BLaER1 (cell line): ENCODE results near the gene BCL11B.

ENCODE experiments used
- H3K27ac ChIP-seq: shearing (Covaris generic); formaldehyde crosslinking; 2 replicates; pipeline ENCODE4 v1.8.1; 2022
- H3K27me3 ChIP-seq: shearing (Covaris generic); formaldehyde crosslinking; 2 replicates; pipeline ENCODE4 v1.8.1; 2022
- H3K36me3 ChIP-seq: shearing (Covaris generic); formaldehyde crosslinking; 2 replicates; pipeline ENCODE4 v1.8.1; 2022
- H3K4me1 ChIP-seq: shearing (Covaris generic); formaldehyde crosslinking; 2 replicates; pipeline ENCODE4 v1.8.1; 2022
- H3K4me2 ChIP-seq: shearing (Covaris generic); formaldehyde crosslinking; 2 replicates; pipeline ENCODE4 v1.8.1; 2022
- H3K4me3 ChIP-seq: shearing (Covaris generic); formaldehyde crosslinking; 2 replicates; pipeline ENCODE4 v1.8.1; 2022
- H3K9ac ChIP-seq: shearing (Covaris generic); formaldehyde crosslinking; 2 replicates; pipeline ENCODE4 v1.8.1; 2022
- H3K9me3 ChIP-seq: shearing (Covaris generic); formaldehyde crosslinking; 2 replicates; pipeline ENCODE4 v1.8.1; 2022
- H4K20me1 ChIP-seq: shearing (Covaris generic); formaldehyde crosslinking; 2 replicates; pipeline ENCODE4 v1.8.1; 2022
- Cebpa-rat ChIP-seq: shearing (Covaris generic); IDR thresholded peaks from 2 replicates; pipeline ENCODE4 v1.8.1; 2022

Gene BCL11B

GRCh38 chr14:99248761-99249171 lies 23.2 kb downstream of the BCL11B start:
- Histone ChIP-seq H4K20me1 (peaks cover 100% of the 10 kb centered on the region), H3K36me3 (peaks cover 20% of the 10 kb centered on the region), H3K4me2 (peak overlapping the region; percentile 75), H3K9me3 (no peaks in the 10 kb centered on the region), H3K4me1 (peaks cover 70% of the 10 kb centered on the region), H3K27me3 (peaks cover 40% of the 10 kb centered on the region), H3K9ac (no peak overlapping the region), H3K27ac (no peak overlapping the region), H3K4me3 (no peak overlapping the region)
- TF ChIP-seq Cebpa-rat, result no peak

DNA sequence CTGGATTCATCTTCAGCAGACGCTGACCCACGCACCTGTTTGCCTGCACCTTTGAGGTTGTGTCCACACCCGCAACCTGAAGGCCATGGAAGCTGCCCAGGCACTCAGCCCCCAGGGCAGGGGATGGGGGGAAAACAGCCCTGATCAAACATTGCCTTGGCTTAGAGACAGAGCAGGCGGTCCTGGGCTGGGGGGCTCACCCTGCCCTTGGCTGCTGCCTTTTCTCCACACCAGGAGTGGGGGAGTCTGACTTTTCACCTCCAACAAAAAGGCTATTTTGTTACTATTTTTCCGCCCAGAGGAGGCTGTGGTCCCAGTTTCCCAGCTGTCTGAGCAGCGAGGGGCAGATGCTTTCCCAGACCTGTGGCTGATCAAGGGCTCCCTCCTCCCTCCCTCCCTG lies 24.2 kb downstream of the BCL11B start:
- Histone ChIP-seq H3K4me3 (peak overlapping the region; percentile 31; the same call in 1 of the 2 replicates), H3K9ac (no peak overlapping the region), H3K27me3 (peaks cover 40% of the 10 kb centered on the region), H4K20me1 (peaks cover 100% of the 10 kb centered on the region), H3K36me3 (peaks cover 10% of the 10 kb centered on the region), H3K27ac (no peak overlapping the region; the same call in 1 of the 2 replicates), H3K4me2 (peak overlapping the region; percentile 75), H3K4me1 (peaks cover 80% of the 10 kb centered on the region), H3K9me3 (no peaks in the 10 kb centered on the region)
- no peak for TF ChIP-seq Cebpa-rat

GRCh38 chr14:99247101-99247729 lies 24.8 kb downstream of the BCL11B start:
- Histone ChIP-seq H3K4me3 (peak overlapping the region; percentile 34), H4K20me1 (peaks cover 100% of the 10 kb centered on the region), H3K9me3 (no peaks in the 10 kb centered on the region), H3K27me3 (peaks cover 40% of the 10 kb centered on the region), H3K27ac (no peak overlapping the region), H3K9ac (peak overlapping the region; percentile 24; the same call in 1 of the 2 replicates), H3K4me1 (peaks cover 85% of the 10 kb centered on the region), H3K4me2 (peak overlapping the region; percentile 75), H3K36me3 (peaks cover 6% of the 10 kb centered on the region)
- TF ChIP-seq Cebpa-rat, result no peak

- TF ChIP-seq Cebpa-rat, result no peak
- peaks cover 91% of the 10 kb centered on the region for H3K4me1 ChIP-seq
- peak overlapping the region; percentile 24; the same call in 1 of the 2 replicates for H3K9ac ChIP-seq
- H3K27me3 ChIP-seq, result peaks cover 40% of the 10 kb centered on the region
- H3K9me3 ChIP-seq, result no peaks in the 10 kb centered on the region
- H3K27ac ChIP-seq, result no peak overlapping the region
- peaks cover 6% of the 10 kb centered on the region for H3K36me3 ChIP-seq
- peak overlapping the region; percentile 34 for H3K4me3 ChIP-seq
- H4K20me1 ChIP-seq, result peaks cover 100% of the 10 kb centered on the region
- H3K4me2 ChIP-seq, result peak overlapping the region; percentile 75
Observed at GRCh38 chr14:99246536-99247097, 25.4 kb downstream of the BCL11B start.

DNA sequence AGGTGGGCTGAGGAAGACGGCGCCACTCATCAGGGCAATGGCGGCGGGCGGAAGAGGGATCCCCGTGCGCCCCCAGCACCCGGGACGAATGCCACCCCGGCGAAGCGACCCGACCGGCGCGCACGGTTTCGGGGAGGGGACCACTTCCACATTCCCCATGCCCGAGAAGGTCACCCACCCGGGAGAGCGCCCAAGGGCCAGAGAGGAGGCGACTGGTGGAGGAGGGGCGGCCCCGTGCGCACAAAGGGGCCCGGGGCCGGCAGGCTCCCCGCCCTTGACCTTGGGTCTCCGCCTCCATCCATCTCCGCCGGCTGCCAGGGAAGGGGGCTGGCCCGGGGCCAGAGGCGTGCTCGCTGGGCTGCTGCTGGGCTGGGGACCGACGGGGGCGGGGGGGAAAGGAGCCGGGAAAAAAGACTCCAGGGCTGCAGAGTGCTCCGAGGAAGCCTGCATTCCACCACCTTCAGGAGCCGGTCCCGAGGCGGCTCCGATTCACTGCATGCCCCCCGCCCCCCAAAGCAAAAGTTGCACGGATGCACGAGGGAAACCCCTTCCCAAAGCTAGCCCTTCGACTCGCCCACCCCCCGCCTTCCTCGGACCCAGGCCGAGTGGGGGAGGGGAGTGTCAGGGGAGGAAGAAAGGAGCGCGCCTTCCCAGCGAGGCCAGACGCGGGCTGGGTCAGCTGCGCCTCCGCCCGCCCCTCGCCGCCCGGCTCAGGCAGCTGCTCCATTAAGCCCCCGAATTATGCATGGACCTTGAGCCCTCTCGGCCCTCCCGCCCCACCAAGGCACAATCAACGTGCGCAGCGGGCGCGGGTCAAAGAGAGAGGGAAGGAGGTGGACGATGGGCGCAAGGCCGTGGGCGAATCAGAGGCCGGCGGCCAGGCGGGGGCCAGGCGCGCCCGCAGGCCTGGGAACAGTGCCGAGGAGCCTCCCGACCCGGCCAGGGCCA lies 26.2 kb downstream of the BCL11B start:
- no peak for TF ChIP-seq Cebpa-rat
- peak overlapping the region; percentile 34; the same call in 1 of the 2 replicates for H3K4me3 ChIP-seq
- H4K20me1 ChIP-seq, result peaks cover 100% of the 10 kb centered on the region
- no peaks in the 10 kb centered on the region for H3K9me3 ChIP-seq
- H3K27me3 ChIP-seq, result peaks cover 40% of the 10 kb centered on the region
- no peak overlapping the region for H3K9ac ChIP-seq
- H3K4me1 ChIP-seq, result peaks cover 93% of the 10 kb centered on the region
- H3K4me2 ChIP-seq, result peak overlapping the region; percentile 75
- peaks cover 1% of the 10 kb centered on the region; the same call in 1 of the 2 replicates for H3K36me3 ChIP-seq
- no peak overlapping the region for H3K27ac ChIP-seq

GRCh38 chr14:99244941-99245563 lies 26.9 kb downstream of the BCL11B start:
- Histone ChIP-seq H3K4me1 (peaks cover 94% of the 10 kb centered on the region), H3K4me2 (peak overlapping the region; percentile 75; the same call in 1 of the 2 replicates), H4K20me1 (peaks cover 100% of the 10 kb centered on the region), H3K9me3 (no peaks in the 10 kb centered on the region), H3K27me3 (peaks cover 40% of the 10 kb centered on the region), H3K36me3 (no peaks in the 10 kb centered on the region), H3K9ac (no peak overlapping the region), H3K4me3 (no peak overlapping the region), H3K27ac (no peak overlapping the region)
- no peak for TF ChIP-seq Cebpa-rat

GRCh38 chr14:99244367-99244901 lies 27.6 kb downstream of the BCL11B start:
- Histone ChIP-seq H3K27ac (no peak overlapping the region), H3K36me3 (no peaks in the 10 kb centered on the region), H3K4me1 (peaks cover 96% of the 10 kb centered on the region)

GRCh38 chr14:99242816-99243721 lies 28.9 kb downstream of the BCL11B start:
- Histone ChIP-seq H3K4me1 (peaks cover 85% of the 10 kb centered on the region), H3K27ac (0 out of 2 replicates have a peak overlapping the region, but pooled peaks have one; percentile 29), H3K9me3 (no peaks in the 10 kb centered on the region), H3K4me3 (no peak overlapping the region), H4K20me1 (peaks cover 100% of the 10 kb centered on the region), H3K36me3 (peaks cover 9% of the 10 kb centered on the region; the same call in 1 of the 2 replicates), H3K9ac (no peak overlapping the region), H3K4me2 (peak overlapping the region; percentile 61), H3K27me3 (peaks cover 35% of the 10 kb centered on the region)
- no peak for TF ChIP-seq Cebpa-rat

More at GRCh38 chr14:99244367-99244901, 27.6 kb downstream of the BCL11B start:
- Histone ChIP-seq H3K4me2 (no peak overlapping the region), H4K20me1 (peaks cover 100% of the 10 kb centered on the region), H3K4me3 (no peak overlapping the region), H3K9me3 (no peaks in the 10 kb centered on the region), H3K27me3 (peaks cover 40% of the 10 kb centered on the region), H3K9ac (no peak overlapping the region)
- TF ChIP-seq Cebpa-rat, result no peak
